ENCODE results near the gene SH2B3.

The SH2B3 gene

DNA sequence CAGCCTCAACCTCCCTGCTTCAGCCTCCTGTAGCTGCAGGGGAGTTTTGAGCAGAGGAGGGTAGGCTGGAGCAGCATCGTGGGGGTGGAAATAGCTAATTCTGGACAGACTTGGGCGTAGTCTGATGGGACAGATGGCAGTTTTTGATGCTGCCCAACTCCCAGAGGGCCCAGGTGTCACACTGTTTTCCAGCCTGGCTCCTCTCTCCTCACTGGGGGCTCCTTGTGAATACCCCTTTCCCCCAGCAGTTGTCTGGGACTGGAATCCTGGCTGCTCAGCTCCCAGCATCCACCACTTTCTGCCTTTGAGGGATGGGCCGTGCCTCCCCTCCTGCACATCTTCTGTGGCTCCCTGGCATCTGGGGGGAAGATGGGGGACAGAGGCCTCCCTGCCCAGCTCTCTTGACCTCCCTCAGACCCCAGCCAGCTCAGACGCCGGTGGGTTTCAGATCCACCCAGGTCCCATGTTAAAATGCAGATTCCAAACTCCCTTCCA lies 34.0 kb downstream of the SH2B3 start:
- H3K4me3 ChIP-seq (ENCODE audit: insufficient read depth, low read length, poor library complexity, severe bottlenecking): no peak overlapping the region
- peaks cover 18% of the 10 kb centered on the region for H3F3A ChIP-seq (ENCODE audit: insufficient read depth)
- no peaks in the 10 kb centered on the region for H3K9me2 ChIP-seq (replicated peaks; ENCODE audit: insufficient read depth, low read length)
- H2AFZ ChIP-seq (ENCODE audit: low read depth, low read length, severe bottlenecking): no peak overlapping the region
- no peak overlapping the region for H3K4me2 ChIP-seq (ENCODE audit: low read depth, low read length, poor library complexity, severe bottlenecking)
- 0 out of 2 replicates have a peak overlapping the region, but pooled peaks have one; percentile 16 for H3K27ac ChIP-seq (ENCODE audit: low read depth, low read length)
- H3K27me3 ChIP-seq (ENCODE audit: low read length): no peaks in the 10 kb centered on the region
- no peaks in the 10 kb centered on the region for H3K9me3 ChIP-seq (ENCODE audit: insufficient read depth, low read length)
- no peak overlapping the region for H3K9ac ChIP-seq (ENCODE audit: low read length)
- H4K20me1 ChIP-seq (ENCODE audit: low read depth, low read length): no peaks in the 10 kb centered on the region; the same call in 1 of the 2 replicates
- H3K36me3 ChIP-seq (ENCODE audit: low read length): no peaks in the 10 kb centered on the region
- TF ChIP-seq, protein P1, sequence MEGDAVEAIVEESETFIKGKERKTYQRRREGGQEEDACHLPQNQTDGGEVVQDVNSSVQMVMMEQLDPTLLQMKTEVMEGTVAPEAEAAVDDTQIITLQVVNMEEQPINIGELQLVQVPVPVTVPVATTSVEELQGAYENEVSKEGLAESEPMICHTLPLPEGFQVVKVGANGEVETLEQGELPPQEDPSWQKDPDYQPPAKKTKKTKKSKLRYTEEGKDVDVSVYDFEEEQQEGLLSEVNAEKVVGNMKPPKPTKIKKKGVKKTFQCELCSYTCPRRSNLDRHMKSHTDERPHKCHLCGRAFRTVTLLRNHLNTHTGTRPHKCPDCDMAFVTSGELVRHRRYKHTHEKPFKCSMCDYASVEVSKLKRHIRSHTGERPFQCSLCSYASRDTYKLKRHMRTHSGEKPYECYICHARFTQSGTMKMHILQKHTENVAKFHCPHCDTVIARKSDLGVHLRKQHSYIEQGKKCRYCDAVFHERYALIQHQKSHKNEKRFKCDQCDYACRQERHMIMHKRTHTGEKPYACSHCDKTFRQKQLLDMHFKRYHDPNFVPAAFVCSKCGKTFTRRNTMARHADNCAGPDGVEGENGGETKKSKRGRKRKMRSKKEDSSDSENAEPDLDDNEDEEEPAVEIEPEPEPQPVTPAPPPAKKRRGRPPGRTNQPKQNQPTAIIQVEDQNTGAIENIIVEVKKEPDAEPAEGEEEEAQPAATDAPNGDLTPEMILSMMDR (IDR thresholded peaks at IDR 0.05; ENCODE audit: insufficient read depth, low read length, poor library complexity, severe bottlenecking): no peak
- TF ChIP-seq EZH2phosphoT487 (conservative IDR thresholded peaks at IDR 0.05; ENCODE audit: low read length): no peak
- H3K79me2 ChIP-seq (ENCODE audit: insufficient read depth, low read length): peaks cover 53% of the 10 kb centered on the region

DNA sequence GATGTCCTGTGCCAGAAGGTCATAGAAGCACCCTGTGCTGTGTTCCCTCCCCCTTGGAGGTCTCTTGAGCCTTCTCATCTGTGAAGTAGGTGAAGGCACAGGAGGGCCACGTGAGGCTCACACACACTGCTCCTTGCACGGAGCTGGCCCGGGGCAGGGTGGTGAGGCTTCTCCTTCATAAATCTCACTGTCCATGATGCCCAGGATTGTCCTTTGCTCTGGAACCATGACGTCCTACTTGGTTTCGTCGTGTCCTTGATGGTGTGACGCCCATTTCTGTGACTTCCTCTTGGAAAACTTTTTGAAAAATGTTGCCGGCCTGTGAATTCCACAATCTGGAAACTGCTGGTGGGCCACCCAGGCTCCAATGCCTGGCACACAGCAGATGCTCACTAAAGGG lies 34.4 kb downstream of the SH2B3 start:
- Histone ChIP-seq H3K4me3 (ENCODE audit: insufficient read depth, low read length, poor library complexity, severe bottlenecking) (no peak overlapping the region), H3K27ac (ENCODE audit: low read depth, low read length) (0 out of 2 replicates have a peak overlapping the region, but pooled peaks have one; percentile 16), H3K27me3 (ENCODE audit: low read length) (no peaks in the 10 kb centered on the region), H3K79me2 (ENCODE audit: insufficient read depth, low read length) (peaks cover 51% of the 10 kb centered on the region), H3K4me2 (ENCODE audit: low read depth, low read length, poor library complexity, severe bottlenecking) (no peak overlapping the region), H3K9me2 (replicated peaks; ENCODE audit: insufficient read depth, low read length) (no peaks in the 10 kb centered on the region), H4K20me1 (ENCODE audit: low read depth, low read length) (no peaks in the 10 kb centered on the region; the same call in 1 of the 2 replicates), H3F3A (ENCODE audit: insufficient read depth) (peaks cover 14% of the 10 kb centered on the region), H3K9ac (ENCODE audit: low read length) (no peak overlapping the region), H3K9me3 (ENCODE audit: insufficient read depth, low read length) (no peaks in the 10 kb centered on the region), H2AFZ (ENCODE audit: low read depth, low read length, severe bottlenecking) (no peak overlapping the region), H3K36me3 (ENCODE audit: low read length) (no peaks in the 10 kb centered on the region)
- TF ChIP-seq, protein P1 (IDR thresholded peaks at IDR 0.05; ENCODE audit: insufficient read depth, low read length, poor library complexity, severe bottlenecking): no peak
- TF ChIP-seq EZH2phosphoT487 (conservative IDR thresholded peaks at IDR 0.05; ENCODE audit: low read length): no peak

DNA sequence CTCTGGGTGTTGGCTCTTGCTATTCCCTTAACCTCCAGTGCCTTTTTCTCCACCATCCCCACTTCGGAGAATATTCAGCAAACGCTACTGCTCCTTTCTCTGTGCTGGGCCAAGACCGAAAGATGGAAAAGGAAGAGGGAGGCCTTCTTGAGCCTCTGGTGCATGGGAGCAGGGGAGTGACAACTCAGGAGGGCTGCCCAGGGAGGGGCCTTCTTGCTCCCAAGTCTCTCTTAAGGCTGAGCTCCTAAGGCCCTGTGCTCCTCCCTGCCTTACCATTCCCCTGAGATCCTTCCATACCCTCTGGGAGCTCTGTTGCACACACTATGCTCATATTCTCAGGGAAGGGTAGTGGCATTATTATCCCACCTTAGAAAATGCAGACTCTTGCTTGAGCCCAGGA lies 34.9 kb downstream of the SH2B3 start:
- Histone ChIP-seq H3K9me2 (replicated peaks; ENCODE audit: insufficient read depth, low read length) (no peaks in the 10 kb centered on the region), H3F3A (ENCODE audit: insufficient read depth) (peaks cover 13% of the 10 kb centered on the region; the same call in 1 of the 2 replicates), H3K79me2 (ENCODE audit: insufficient read depth, low read length) (peaks cover 46% of the 10 kb centered on the region), H3K9ac (ENCODE audit: low read length) (no peak overlapping the region), H3K4me3 (ENCODE audit: insufficient read depth, low read length, poor library complexity, severe bottlenecking) (no peak overlapping the region), H3K36me3 (ENCODE audit: low read length) (no peaks in the 10 kb centered on the region), H3K27me3 (ENCODE audit: low read length) (no peaks in the 10 kb centered on the region), H4K20me1 (ENCODE audit: low read depth, low read length) (no peaks in the 10 kb centered on the region; the same call in 1 of the 2 replicates), H3K9me3 (ENCODE audit: insufficient read depth, low read length) (no peaks in the 10 kb centered on the region), H3K27ac (ENCODE audit: low read depth, low read length) (no peak overlapping the region), H2AFZ (ENCODE audit: low read depth, low read length, severe bottlenecking) (no peak overlapping the region), H3K4me2 (ENCODE audit: low read depth, low read length, poor library complexity, severe bottlenecking) (no peak overlapping the region)
- no peak for TF ChIP-seq EZH2phosphoT487 (conservative IDR thresholded peaks at IDR 0.05; ENCODE audit: low read length)
- TF ChIP-seq, protein P1 (IDR thresholded peaks at IDR 0.05; ENCODE audit: insufficient read depth, low read length, poor library complexity, severe bottlenecking): no peak

Data from SU-DHL-6 (cell line).